Uterus (tissue), 4 donors: Measurements from ENCODE around the gene FASN. TPM values are rescaled to one million over a fixed set of nuclear protein-coding genes. Genes with fewer than 3 reads are reported as not detected.

Source experiments
- DNase-seq, 2 donors: peaks; one replicate each; pipeline ENCODE4 v3.0.0-alpha.2; 2019 to 2020
- H3K27ac ChIP-seq, 2 donors: fragments of 200-600 bp; sonication (generic); 1 replicate in 1 of 2; 2 replicates in 1 of 2; pipeline ENCODE4 v1.5.1; 2016 to 2018
- H3K27me3 ChIP-seq, 2 donors: fragments of 200-600 bp; sonication (generic); one replicate each; pipeline ENCODE4 v1.5.1; 2018 to 2019; ENCODE audit warnings: control low read depth in 1 of 2
- H3K36me3 ChIP-seq, 2 donors: fragments of 200-600 bp; sonication (generic); one replicate each; pipeline ENCODE4 v1.5.1; 2019; ENCODE audit warnings: control low read depth in 1 of 2
- H3K4me1 ChIP-seq, 2 donors: fragments of 200-600 bp; sonication (generic); one replicate each; pipeline ENCODE4 v1.5.1; 2018 to 2019; ENCODE audit warnings: control low read depth in 1 of 2
- H3K4me3 ChIP-seq, 2 donors: fragments of 200-600 bp; sonication (generic); 1 replicate in 1 of 2; 2 replicates in 1 of 2; pipeline ENCODE4 v1.5.1; 2018 to 2019; ENCODE audit warnings: mild to moderate bottlenecking in 1 of 2
- H3K9me3 ChIP-seq, 2 donors: fragments of 200-600 bp; sonication (generic); one replicate each; pipeline ENCODE4 v1.5.1; 2019; ENCODE audit warnings: control low read depth in 1 of 2
- CTCF ChIP-seq, 4 experiments: fragments of 200-600 bp in 2 of 4; fragments of 450-650 bp in 2 of 4; sonication (generic) in 2 of 4; IDR thresholded peaks; one replicate each; pipeline ENCODE4 v1.5.1; 2016 to 2019; ENCODE audit warnings: antibody characterized with exemption in 4 of 4, mild to moderate bottlenecking in 2 of 4, moderate library complexity in 1 of 4
- POLR2A ChIP-seq, 2 donors: fragments of 450-650 bp; IDR thresholded peaks; one replicate each; pipeline ENCODE4 v1.6.1; 2016; ENCODE audit warnings: antibody characterized with exemption in 2 of 2, mild to moderate bottlenecking in 1 of 2, moderate library complexity in 1 of 2
- intact Hi-C: fragments of 100-400 bp; cut with DNase I; formaldehyde crosslinking; loops from one replicate; pipeline ENCODE4 v1.15.1; 2023; ENCODE audit warnings: low total_unique reads
- total RNA-seq, 4 donors: library from RNA; depleted of rRNA in 3 of 4; stranded (reverse); fragments of >200 nt in 3 of 4; gene quantifications; one replicate each; pipeline versions ENCODE4 v1.1.0 to v1.2.4, GENCODE V29; 2014 to 2023
- donor health status: DM: yes; HTN: yes; CAD: no.

Gene FASN
- total RNA-seq, 4 donors from 2014 or later, result 5.3 to 59.4 (median 23.4) TPM

- Histone ChIP-seq H3K9me3 (no peaks in the 10 kb centered on the region), H3K4me3 (no peak overlapping the region), H3K36me3 (no peaks in the 10 kb centered on the region), H3K27me3 (no peaks in the 10 kb centered on the region), H3K4me1 (no peaks in the 10 kb centered on the region), H3K27ac (no peak overlapping the region)
- intact Hi-C loops, result no loop called here
- no peak for TF ChIP-seq POLR2A (IDR thresholded peaks at IDR 0.05)
- TF ChIP-seq CTCF (IDR thresholded peaks at IDR 0.05), result no peak
- DNase-seq, result no peak
Observed at GRCh38 chr17:82083533-82084359, 14.3 kb downstream of the FASN start.

GRCh38 chr17:82083009-82083408 is 15.0 kb downstream of the FASN start:
- H3K9me3 ChIP-seq, result no peaks in the 10 kb centered on the region
- TF ChIP-seq CTCF (IDR thresholded peaks at IDR 0.05) (no peak), POLR2A (IDR thresholded peaks at IDR 0.05) (no peak)
- no peaks in the 10 kb centered on the region for H3K36me3 ChIP-seq
- no peak for DNase-seq
- no peaks in the 10 kb centered on the region for H3K4me1 ChIP-seq
- no peak overlapping the region for H3K27ac ChIP-seq
- intact Hi-C loops, result no loop called here
- no peaks in the 10 kb centered on the region for H3K27me3 ChIP-seq
- no peak overlapping the region for H3K4me3 ChIP-seq

GRCh38 chr17:82082456-82082855 is 15.6 kb downstream of the FASN start:
- intact Hi-C loops, result no loop called here
- Histone ChIP-seq H3K36me3 (no peaks in the 10 kb centered on the region), H3K9me3 (no peaks in the 10 kb centered on the region), H3K4me3 (no peak overlapping the region), H3K4me1 (no peaks in the 10 kb centered on the region), H3K27me3 (no peaks in the 10 kb centered on the region), H3K27ac (no peak overlapping the region)
- no peak for TF ChIP-seq CTCF (IDR thresholded peaks at IDR 0.05)
- TF ChIP-seq POLR2A (IDR thresholded peaks at IDR 0.05), result no peak
- no peak for DNase-seq

DNA sequence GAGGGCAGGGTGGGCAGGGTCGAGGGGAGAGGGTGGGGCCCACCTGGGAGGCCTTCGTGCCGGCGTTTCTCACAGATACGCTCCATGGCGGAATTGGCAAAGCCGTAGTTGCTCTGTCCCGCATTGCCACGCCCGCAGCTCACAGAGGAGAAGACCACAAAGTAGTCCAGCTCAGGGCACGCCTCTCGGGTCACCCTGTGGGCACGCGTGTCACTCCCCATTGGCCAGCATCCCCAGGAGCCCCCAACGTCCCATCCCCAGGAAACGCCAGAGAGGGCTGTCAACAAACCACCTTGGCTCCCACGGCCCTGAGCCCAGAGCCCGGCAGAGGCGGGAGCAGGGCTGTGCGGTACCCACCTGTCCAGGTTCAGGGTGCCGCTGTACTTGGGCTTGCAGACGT is 16.1 kb downstream of the FASN start:
- no peak overlapping the region for H3K27ac ChIP-seq
- H3K9me3 ChIP-seq, result no peaks in the 10 kb centered on the region
- no peak overlapping the region for H3K4me3 ChIP-seq
- no peaks in the 10 kb centered on the region for H3K4me1 ChIP-seq
- H3K36me3 ChIP-seq, result no peaks in the 10 kb centered on the region
- no peak for TF ChIP-seq POLR2A (IDR thresholded peaks at IDR 0.05)
- no peak for TF ChIP-seq CTCF (IDR thresholded peaks at IDR 0.05)
- DNase-seq, result no peak
- no peaks in the 10 kb centered on the region for H3K27me3 ChIP-seq
- intact Hi-C loops, result no loop called here

DNA sequence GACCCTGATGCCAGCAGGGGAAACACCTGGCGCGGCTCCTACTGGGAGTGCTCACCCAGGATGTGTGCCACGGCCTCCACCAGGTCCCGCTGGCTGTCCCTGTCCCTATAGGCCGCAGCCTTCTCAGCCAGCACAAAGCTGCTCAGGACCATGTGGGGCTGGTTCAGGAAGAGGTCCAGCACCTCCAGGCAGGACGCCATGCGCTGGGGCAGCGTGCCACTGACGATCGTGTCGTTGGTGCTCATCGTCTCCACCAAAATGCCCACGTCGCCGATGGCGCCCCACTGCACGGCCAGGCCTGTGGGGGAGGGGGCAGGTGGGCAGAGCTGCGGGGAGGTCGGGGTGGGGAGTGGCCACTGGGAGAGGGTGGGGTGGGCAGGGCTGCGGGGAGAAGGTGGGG is 16.5 kb downstream of the FASN start:
- no peaks in the 10 kb centered on the region for H3K9me3 ChIP-seq
- no peak overlapping the region for H3K27ac ChIP-seq
- no peak overlapping the region for H3K4me3 ChIP-seq
- H3K36me3 ChIP-seq, result no peaks in the 10 kb centered on the region
- no peaks in the 10 kb centered on the region for H3K4me1 ChIP-seq
- intact Hi-C loops, result no loop called here
- TF ChIP-seq POLR2A (IDR thresholded peaks at IDR 0.05), result no peak
- no peak for TF ChIP-seq CTCF (IDR thresholded peaks at IDR 0.05)
- no peak for DNase-seq
- H3K27me3 ChIP-seq, result no peaks in the 10 kb centered on the region
